Adrenal gland (tissue), 12 donors: ENCODE measurements around the gene ARHGAP4. TPM values are rescaled to one million over a fixed set of nuclear protein-coding genes. Genes with fewer than 3 reads are reported as not detected.

Source experiments
- DNase-seq, 7 donors: peaks; one replicate each; pipeline ENCODE4 v3.0.0-alpha.2; 2019 to 2020
- H3K27ac ChIP-seq, 5 donors: fragments of 200-600 bp; sonication (generic) in 4 of 5; 1 replicate in 3 of 5; 2 replicates in 2 of 5; pipeline versions ENCODE4 v1.5.1 to v1.8.0; 2016 to 2020; ENCODE audit warnings: mild to moderate bottlenecking in 1 of 5
- H3K27me3 ChIP-seq: fragments of 200-600 bp; 2 replicates; pipeline ENCODE4 v1.8.0; 2021
- H3K36me3 ChIP-seq, 2 donors: fragments of 200-600 bp; replicated peaks in 1 of 2; 1 replicate in 1 of 2; 2 replicates in 1 of 2; pipeline versions ENCODE4 v1.5.1 to v1.8.0; 2018 to 2022
- H3K4me1 ChIP-seq, 2 donors: fragments of 200-600 bp; replicated peaks in 1 of 2; 1 replicate in 1 of 2; 2 replicates in 1 of 2; pipeline versions ENCODE4 v1.5.1 to v1.8.0; 2018 to 2021
- H3K4me3 ChIP-seq, 4 donors: fragments of 200-600 bp; sonication (generic) in 3 of 4; one replicate each; pipeline ENCODE4 v1.5.1; 2016 to 2018
- H3K9me3 ChIP-seq, 3 donors: fragments of 200-600 bp; sonication (generic) in 1 of 3; replicated peaks in 1 of 3; 1 replicate in 2 of 3; 2 replicates in 1 of 3; pipeline versions ENCODE4 v1.5.1 to v1.8.0; 2016 to 2021
- POLR2A ChIP-seq, 2 donors: fragments of 450-650 bp; IDR thresholded peaks; one replicate each; pipeline ENCODE4 v1.6.1; 2017; ENCODE audit warnings: antibody characterized with exemption in 2 of 2, mild to moderate bottlenecking in 2 of 2, moderate library complexity in 1 of 2
- WGBS, 4 donors: extraction: QIAGEN DNeasy Blood & Tissue Kit in 2 of 4; methylation state at CpG; one replicate each; pipeline versions ENCODE4 v1.1.5 to v1.1.7; 2013 to 2017; 5-methylcytosine and 5-hydroxymethylcytosine counted together
- intact Hi-C, 2 donors: fragments of 100-400 bp; cut with DNase I; formaldehyde crosslinking; loops; one replicate each; pipeline versions ENCODE4 v1.14.1 to v1.15.0; 2022 to 2023
- polyA plus RNA-seq, 3 donors: library from polyadenylated mRNA; stranded (reverse); fragments of 200-250 nt in 2 of 3; fragments of 350-450 nt in 1 of 3; fragmentation: Illumina TruSeq in 1 of 3; extraction: RNeasy Lipid Tissue Mini Kit (QIAGEN cat#74804) in 1 of 3; gene quantifications; one replicate each; pipeline ENCODE4 v1.2.3, GENCODE V29; 2013 to 2014
- total RNA-seq, 9 donors: library from RNA; depleted of rRNA in 4 of 9; stranded (reverse); fragments of >200 nt in 4 of 9; fragments of 120-200 nt in 1 of 9; fragmentation: NEBNext Ultra II Directional in 1 of 9; extraction: Animal tissue kit (Norgen Biotek cat#: 25700) in 1 of 9; gene quantifications; one replicate each; pipeline versions ENCODE4 v1.1.0 to v1.2.4, GENCODE V29; 2013 to 2023
- TF ChIP-seq, protein P1 (sequence below), 6 experiments: fragments of 450-650 bp in 4 of 6; fragments of 200-600 bp in 2 of 6; sonication (generic) in 1 of 6; IDR thresholded peaks; 1 replicate in 5 of 6; 2 replicates in 1 of 6; pipeline versions ENCODE4 v1.5.1 to v1.8.0; 2016 to 2021; ENCODE audit warnings: antibody characterized with exemption in 6 of 6, mild to moderate bottlenecking in 2 of 6, moderate library complexity in 1 of 6
- donor health status: healthy with polysubstance abuse.
- donor health status: Bipolar disorder and iron deficiency.
- donor health status: DM: yes; HTN: yes; CAD: no.
- donor health status: DM: no; HTN: no; CAD: no.
- donor health status: DM: no; HTN: no; CAD: no.
- donor health status: DM: yes; HTN: yes; CAD: no.

The ARHGAP4 gene
- total and polyA plus RNA-seq, 12 donors = 1.5 to 316 (median 46.0) TPM

DNA sequence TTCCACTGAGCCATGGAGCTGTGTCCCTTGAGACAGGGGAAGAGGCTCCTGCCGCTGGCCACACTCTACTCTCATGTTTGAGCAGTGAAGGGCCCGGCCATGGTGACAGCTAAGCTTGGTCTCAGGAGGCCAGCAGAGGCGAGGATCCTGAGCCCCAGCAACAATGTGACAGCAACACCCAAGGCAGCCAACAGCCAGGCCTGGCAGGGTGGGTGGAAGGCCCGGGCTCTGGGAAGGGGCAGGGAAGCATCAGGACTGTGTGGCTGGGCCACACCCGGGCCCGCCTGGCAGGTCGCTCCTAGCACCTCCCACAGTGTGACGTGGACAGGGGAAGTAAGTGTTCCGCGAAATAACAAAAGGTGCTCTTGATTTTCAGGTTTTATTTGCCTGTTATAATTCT, 64.9 kb downstream of the ARHGAP4 start:
- no peaks in the 10 kb centered on the region for H3K36me3 ChIP-seq
- DNase-seq = no peak
- H3K4me3 ChIP-seq = no peak overlapping the region
- intact Hi-C loops = no loop called here
- no peak for TF ChIP-seq POLR2A (IDR thresholded peaks at IDR 0.05)
- TF ChIP-seq, protein P1, sequence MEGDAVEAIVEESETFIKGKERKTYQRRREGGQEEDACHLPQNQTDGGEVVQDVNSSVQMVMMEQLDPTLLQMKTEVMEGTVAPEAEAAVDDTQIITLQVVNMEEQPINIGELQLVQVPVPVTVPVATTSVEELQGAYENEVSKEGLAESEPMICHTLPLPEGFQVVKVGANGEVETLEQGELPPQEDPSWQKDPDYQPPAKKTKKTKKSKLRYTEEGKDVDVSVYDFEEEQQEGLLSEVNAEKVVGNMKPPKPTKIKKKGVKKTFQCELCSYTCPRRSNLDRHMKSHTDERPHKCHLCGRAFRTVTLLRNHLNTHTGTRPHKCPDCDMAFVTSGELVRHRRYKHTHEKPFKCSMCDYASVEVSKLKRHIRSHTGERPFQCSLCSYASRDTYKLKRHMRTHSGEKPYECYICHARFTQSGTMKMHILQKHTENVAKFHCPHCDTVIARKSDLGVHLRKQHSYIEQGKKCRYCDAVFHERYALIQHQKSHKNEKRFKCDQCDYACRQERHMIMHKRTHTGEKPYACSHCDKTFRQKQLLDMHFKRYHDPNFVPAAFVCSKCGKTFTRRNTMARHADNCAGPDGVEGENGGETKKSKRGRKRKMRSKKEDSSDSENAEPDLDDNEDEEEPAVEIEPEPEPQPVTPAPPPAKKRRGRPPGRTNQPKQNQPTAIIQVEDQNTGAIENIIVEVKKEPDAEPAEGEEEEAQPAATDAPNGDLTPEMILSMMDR (IDR thresholded peaks at IDR 0.05) = no peak
- no peaks in the 10 kb centered on the region for H3K4me1 ChIP-seq
- no peaks in the 10 kb centered on the region for H3K9me3 ChIP-seq
- no peak overlapping the region for H3K27ac ChIP-seq
- H3K27me3 ChIP-seq = peaks cover 29% of the 10 kb centered on the region
- WGBS, 4 donors = 70 to 84% (median 79%) methylated on average over 3 to 10 of the region's 10 CpGs

Other genes with a start within 250 kb of the ARHGAP4 start
- gene SLC6A8, start 238.3 kb downstream of the ARHGAP4 start, total RNA-seq = 100 to 1,000 TPM in 4 of 9 donors, 10 to 100 TPM in 4, 1 to 10 TPM in 1; 3.1 to 136 (median 71.0) TPM
- 100 to 1,000 TPM in 1 of 3 donors, 10 to 100 TPM in 2; 51.8 to 118 (median 63.0) TPM for gene SLC6A8, start 238.3 kb downstream of the ARHGAP4 start, polyA plus RNA-seq
- 100 to 1,000 TPM; 168 to 343 (median 285) TPM for gene BCAP31, start 201.9 kb downstream of the ARHGAP4 start, total RNA-seq
- 100 to 1,000 TPM; 121 to 274 (median 218) TPM for gene BCAP31, start 201.9 kb downstream of the ARHGAP4 start, polyA plus RNA-seq
- 10 to 100 TPM; 29.6 to 78.0 (median 51.0) TPM for gene ABCD1, start 201.4 kb downstream of the ARHGAP4 start, total RNA-seq
- 10 to 100 TPM; 29.7 to 58.6 (median 42.3) TPM for gene ABCD1, start 201.4 kb downstream of the ARHGAP4 start, polyA plus RNA-seq
- gene PLXNB3, start 162.0 kb downstream of the ARHGAP4 start, total RNA-seq = 100 to 1,000 TPM in 1 of 9 donors, 10 to 100 TPM in 7, 1 to 10 TPM in 1; 1.1 to 103 (median 34.9) TPM
- 100 to 1,000 TPM in 1 of 3 donors, 10 to 100 TPM in 2; 21.7 to 119 (median 87.3) TPM for gene PLXNB3, start 162.0 kb downstream of the ARHGAP4 start, polyA plus RNA-seq
- 1 to 10 TPM in 5 of 9 donors, under 1 TPM in 3, not detected in 1; 0.14 to 2.9 (median 1.3) TPM for gene SRPK3, start 145.2 kb downstream of the ARHGAP4 start, total RNA-seq
- gene SRPK3, start 145.2 kb downstream of the ARHGAP4 start, polyA plus RNA-seq = 10 to 100 TPM in 1 of 3 donors, 1 to 10 TPM in 1, under 1 TPM in 1; 0.31 to 20.5 (median 4.9) TPM
- gene IDH3G, start 131.9 kb downstream of the ARHGAP4 start, total RNA-seq = 100 to 1,000 TPM in 2 of 9 donors, 10 to 100 TPM in 7; 68.4 to 144 (median 83.1) TPM
- gene IDH3G, start 131.9 kb downstream of the ARHGAP4 start, polyA plus RNA-seq = 100 to 1,000 TPM in 2 of 3 donors, 10 to 100 TPM in 1; 73.9 to 112 (median 111) TPM
- gene SSR4, start 131.6 kb downstream of the ARHGAP4 start, total RNA-seq = 100 to 1,000 TPM; 162 to 609 (median 366) TPM
- 1,000 to 10,000 TPM in 1 of 3 donors, 100 to 1,000 TPM in 2; 195 to 1,349 (median 921) TPM for gene SSR4, start 131.6 kb downstream of the ARHGAP4 start, polyA plus RNA-seq
- gene PDZD4, start 95.7 kb downstream of the ARHGAP4 start, total RNA-seq = 1 to 10 TPM in 8 of 9 donors, under 1 TPM in 1; 0.69 to 8.8 (median 3.4) TPM
- gene PDZD4, start 95.7 kb downstream of the ARHGAP4 start, polyA plus RNA-seq = 10 to 100 TPM in 1 of 3 donors, 1 to 10 TPM in 2; 3.0 to 39.2 (median 9.5) TPM
- 10 to 100 TPM in 3 of 9 donors, 1 to 10 TPM in 4, under 1 TPM in 2; 0.52 to 50.1 (median 2.7) TPM for gene L1CAM, start 40.1 kb downstream of the ARHGAP4 start, total RNA-seq
- gene L1CAM, start 40.1 kb downstream of the ARHGAP4 start, polyA plus RNA-seq = 10 to 100 TPM in 2 of 3 donors, 1 to 10 TPM in 1; 8.9 to 34.1 (median 14.5) TPM
- 1 to 10 TPM in 1 of 9 donors, under 1 TPM in 8; 0.11 to 1.1 (median 0.57) TPM for gene AVPR2, start 21.6 kb downstream of the ARHGAP4 start, total RNA-seq
- 1 to 10 TPM in 2 of 3 donors, not detected in 1; 1.0 to 1.6 TPM for gene AVPR2, start 21.6 kb downstream of the ARHGAP4 start, polyA plus RNA-seq
- 100 to 1,000 TPM in 3 of 9 donors, 10 to 100 TPM in 6; 60.0 to 159 (median 93.2) TPM for gene NAA10, start 8.8 kb upstream of the ARHGAP4 start, total RNA-seq
- gene NAA10, start 8.8 kb upstream of the ARHGAP4 start, polyA plus RNA-seq = 100 to 1,000 TPM; 121 to 287 (median 228) TPM
- gene RENBP, start 18.4 kb upstream of the ARHGAP4 start, total RNA-seq = 10 to 100 TPM; 15.5 to 37.4 (median 24.6) TPM
- gene RENBP, start 18.4 kb upstream of the ARHGAP4 start, polyA plus RNA-seq = 10 to 100 TPM in 2 of 3 donors, 1 to 10 TPM in 1; 5.4 to 69.6 (median 27.6) TPM
- 10 to 100 TPM in 8 of 9 donors, 1 to 10 TPM in 1; 9.2 to 77.1 (median 57.8) TPM for gene HCFC1, start 45.6 kb upstream of the ARHGAP4 start, total RNA-seq
- gene HCFC1, start 45.6 kb upstream of the ARHGAP4 start, polyA plus RNA-seq = 10 to 100 TPM; 15.3 to 32.7 (median 19.6) TPM
- 10 to 100 TPM in 7 of 9 donors, 1 to 10 TPM in 2; 5.7 to 29.2 (median 16.7) TPM for gene TMEM187, start 46.5 kb upstream of the ARHGAP4 start, total RNA-seq
- 1 to 10 TPM; 4.0 to 6.8 (median 5.3) TPM for gene TMEM187, start 46.5 kb upstream of the ARHGAP4 start, polyA plus RNA-seq
- gene IRAK1, start 93.6 kb upstream of the ARHGAP4 start, total RNA-seq = 100 to 1,000 TPM in 4 of 9 donors, 10 to 100 TPM in 5; 48.2 to 142 (median 98.0) TPM
- 10 to 100 TPM; 36.9 to 70.1 (median 63.4) TPM for gene IRAK1, start 93.6 kb upstream of the ARHGAP4 start, polyA plus RNA-seq
- gene MECP2, start 171.5 kb upstream of the ARHGAP4 start, total RNA-seq = 10 to 100 TPM; 16.9 to 67.7 (median 60.2) TPM
- gene MECP2, start 171.5 kb upstream of the ARHGAP4 start, polyA plus RNA-seq = 10 to 100 TPM; 23.3 to 28.6 (median 24.5) TPM
- gene OPN1LW, start 218.0 kb upstream of the ARHGAP4 start, total RNA-seq = not detected
- gene OPN1LW, start 218.0 kb upstream of the ARHGAP4 start, polyA plus RNA-seq = not detected